ENCODE data around the gene SRL. TPM values are rescaled to one million over a fixed set of nuclear protein-coding genes. Genes with fewer than 3 reads are reported as not detected.

SRL gene
- total and polyA plus RNA-seq, 2 of the 8 experiments (the other 6 are each of a cell fraction or from before 2014, with no cell fraction given), result 0.05 TPM; not detected in 1

GRCh38 chr16:4215106-4215505 lies 26.8 kb downstream of the SRL start:
- Histone ChIP-seq H3K27ac (ENCODE audit: low read depth, low read length) (no peak overlapping the region), H3K23me2 (ENCODE audit: low read depth, low read length) (no peaks in the 10 kb centered on the region; the same call in 1 of the 2 replicates), H3K4me2 (ENCODE audit: insufficient read depth in 1 of 2, low read depth in 2 of 2, low read length in 2 of 2) (no peak overlapping the region; a peak in 1 of 4 replicates), H3K4me1 (replicated peaks in 1 of 4; ENCODE audit: control insufficient read depth in 3 of 4, insufficient read depth in 4 of 4, low read length in 3 of 4) (peaks cover 6 to 17% (median 8%) of the 10 kb centered on the region in 4 experiments), H3K79me2 (ENCODE audit: control insufficient read depth in 1 of 2, insufficient read depth in 2 of 2, low read length in 2 of 2) (no peaks in the 10 kb centered on the region), H4K5ac (ENCODE audit: insufficient read length, low read depth, low read length) (no peak overlapping the region), H3K27me3 (replicated peaks in 1 of 4; ENCODE audit: control insufficient read depth in 3 of 4, extremely low read depth in 1 of 4, insufficient read depth in 3 of 4, low read length in 3 of 4) (no peaks in the 10 kb centered on the region), H3K4me3 (ENCODE audit: extremely low read depth in 1 of 4, insufficient read depth in 2 of 4, low read depth in 3 of 4, low read length in 4 of 4) (no peak overlapping the region), H3K79me1 (ENCODE audit: low read depth, low read length) (no peaks in the 10 kb centered on the region), H2BK20ac (ENCODE audit: low read length) (no peak overlapping the region), H2AFZ (ENCODE audit: low read length) (no peak overlapping the region), H2BK5ac (ENCODE audit: low read depth, low read length) (no peak overlapping the region), H3K36me3 (ENCODE audit: control insufficient read depth in 2 of 4, insufficient read depth in 4 of 4, low read length in 3 of 4) (no peaks in the 10 kb centered on the region), H3K9me3 (ENCODE audit: insufficient read depth in 2 of 2, low read depth in 1 of 2, low read length in 1 of 2) (peaks cover 0 to 2% of the 10 kb centered on the region in 2 experiments; a peak in 1 of 4 replicates), H2AK5ac (ENCODE audit: low read depth, low read length) (no peak overlapping the region), H2BK12ac (ENCODE audit: low read depth, low read length) (no peak overlapping the region), H3K14ac (ENCODE audit: insufficient read length) (no peak overlapping the region), H3K56ac (replicated peaks; ENCODE audit: insufficient read length, low read depth, low read length) (no peak overlapping the region), H2BK120ac (replicated peaks; ENCODE audit: low read depth, low read length) (no peak overlapping the region), H3K23ac (ENCODE audit: insufficient read length) (no peak overlapping the region), H3K4ac (replicated peaks; ENCODE audit: insufficient read length, low read depth, low read length) (no peak overlapping the region), H4K91ac (replicated peaks; ENCODE audit: insufficient read length, low read length) (peak overlapping the region; percentile 7), H4K20me1 (replicated peaks in 1 of 2; ENCODE audit: control insufficient read depth in 1 of 2, insufficient read depth in 2 of 2, low read length in 2 of 2) (no peaks in the 10 kb centered on the region), H2BK15ac (ENCODE audit: low read length) (no peak overlapping the region), H3K18ac (ENCODE audit: extremely low read depth, low read length) (no peak overlapping the region), H3K9ac (replicated peaks in 1 of 4; ENCODE audit: extremely low read depth in 1 of 4, low read depth in 3 of 4, low read length in 3 of 4) (no peak overlapping the region), H4K8ac (ENCODE audit: extremely low read depth, insufficient read depth, low read length) (no peak overlapping the region)
- FAIRE-seq, result no peak
- 90% methylated on average over 2 of the region's 2 CpGs; no CpG with 5 or more reads in 1 of the 2 experiments for WGBS, 2 experiments (ENCODE audit: extremely low coverage in 1 of 2, insufficient coverage in 1 of 2, insufficient read length in 1 of 2, insufficient replicate concordance in 2 of 2, low coverage in 1 of 2, low lambda C conversion rate in 2 of 2, missing lambda C conversion rate in 1 of 2)
- ChIA-PET POLR2A (ENCODE audit: partially characterized antibody) (interaction anchor here (1.3 kb wide), 1 partner anchor 16 kb away, joined by 3 read pairs; no protein-coding TSS in a partner anchor), CTCF (ENCODE audit: partially characterized antibody) (interaction anchor here (0.6 to 2.8 kb wide), 2 partner anchors 12 to 276 kb away, joined by 3 to 13 read pairs; no protein-coding TSS in a partner anchor)
- no peak for DNase-seq (ENCODE audit: low read depth in 1 of 2, low spot score in 2 of 2)
- TF ChIP-seq ASH2L (IDR thresholded peaks at IDR 0.05; ENCODE audit: low read length) (no peak), TBP (IDR thresholded peaks at IDR 0.05; ENCODE audit: low read depth, low read length) (no peak), GTF2F1 (IDR thresholded peaks at IDR 0.05; ENCODE audit: borderline replicate concordance, low read depth, low read length) (no peak), JUN (IDR thresholded peaks at IDR 0.05; ENCODE audit: low read depth, low read length) (no peak)

All from H1 (cell line).